IPS-15b (cell line): ENCODE data around the gene RNU1-1.
A peak's percentile ranks its signal among the peaks of the same experiment; 100 is the strongest.
"Not testable (repeated sequence)": the region's sequence is repeated elsewhere in the genome, so short reads cannot be mapped to it uniquely, and the experiment has no call there.

ENCODE experiments used
- H3K27me3 ChIP-seq: one replicate; pipeline ENCODE4 v1.6.1; 2013; ENCODE audit warnings: low read length; ENCODE audit not compliant: control insufficient read depth, insufficient read depth
- H3K36me3 ChIP-seq: one replicate; pipeline ENCODE4 v1.6.1; 2013; ENCODE audit warnings: low read length; ENCODE audit not compliant: control insufficient read depth, insufficient read depth
- H3K4me1 ChIP-seq: one replicate; pipeline ENCODE4 v1.6.1; 2013; ENCODE audit warnings: mild to moderate bottlenecking, low read length; ENCODE audit not compliant: control insufficient read depth, insufficient read depth
- H3K4me3 ChIP-seq: one replicate; pipeline ENCODE4 v1.5.1; 2013; ENCODE audit warnings: low read depth, low read length
- H3K9ac ChIP-seq: one replicate; pipeline ENCODE4 v1.6.1; 2013; ENCODE audit warnings: low read depth, mild to moderate bottlenecking, low read length
- H3K9me3 ChIP-seq: one replicate; pipeline ENCODE4 v1.6.1; 2013; ENCODE audit warnings: mild to moderate bottlenecking, low read length; ENCODE audit not compliant: control insufficient read depth, insufficient read depth

The RNU1-1 gene

DNA sequence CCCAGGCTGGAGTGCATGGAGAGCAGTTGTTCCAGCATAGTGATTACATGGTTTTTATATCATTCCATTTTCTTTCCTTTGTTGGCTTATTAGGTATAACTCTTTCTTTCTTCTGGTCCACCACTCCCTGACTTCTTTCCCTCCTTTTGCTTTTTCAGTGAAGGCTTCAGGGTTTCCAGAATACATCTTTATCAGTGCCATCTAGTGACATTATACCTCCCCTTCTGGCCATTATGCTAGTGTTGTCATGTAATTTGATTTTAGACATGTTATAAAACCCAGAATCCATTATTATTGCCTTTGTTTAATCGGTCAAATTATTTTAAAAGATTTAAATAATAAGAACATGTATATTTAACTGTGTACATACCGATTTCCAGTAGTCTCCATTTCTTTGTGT, 10.6 kb downstream of the RNU1-1 start:
- no peaks in the 10 kb centered on the region for H3K9me3 ChIP-seq
- no peak overlapping the region for H3K4me3 ChIP-seq
- no peaks in the 10 kb centered on the region for H3K4me1 ChIP-seq
- no peak overlapping the region for H3K9ac ChIP-seq
- no peaks in the 10 kb centered on the region for H3K27me3 ChIP-seq
- no peaks in the 10 kb centered on the region for H3K36me3 ChIP-seq

DNA sequence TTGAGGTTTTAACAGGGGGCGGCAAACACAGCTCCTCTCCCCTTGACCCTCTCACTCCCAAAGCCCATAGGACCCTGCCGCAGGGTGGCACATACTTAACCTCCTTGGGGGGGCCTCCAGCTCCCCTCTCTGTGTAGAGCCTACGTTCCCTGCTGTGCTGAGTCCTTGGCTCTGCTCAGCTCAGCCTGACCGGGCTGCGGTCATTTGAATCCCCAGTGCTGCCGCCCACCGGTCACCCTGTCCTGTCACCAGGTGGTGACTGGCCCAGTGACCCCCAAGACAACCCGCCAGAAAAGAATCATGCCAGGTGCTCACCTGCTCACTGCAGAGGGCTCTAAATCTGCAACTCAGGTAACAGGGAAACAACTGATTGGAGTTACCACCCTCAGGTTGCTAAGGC, 12.6 kb downstream of the RNU1-1 start:
- not testable (repeated sequence) for H3K9me3 ChIP-seq, H3K4me3 ChIP-seq, H3K9ac ChIP-seq, H3K36me3 ChIP-seq, H3K4me1 ChIP-seq, H3K27me3 ChIP-seq

DNA sequence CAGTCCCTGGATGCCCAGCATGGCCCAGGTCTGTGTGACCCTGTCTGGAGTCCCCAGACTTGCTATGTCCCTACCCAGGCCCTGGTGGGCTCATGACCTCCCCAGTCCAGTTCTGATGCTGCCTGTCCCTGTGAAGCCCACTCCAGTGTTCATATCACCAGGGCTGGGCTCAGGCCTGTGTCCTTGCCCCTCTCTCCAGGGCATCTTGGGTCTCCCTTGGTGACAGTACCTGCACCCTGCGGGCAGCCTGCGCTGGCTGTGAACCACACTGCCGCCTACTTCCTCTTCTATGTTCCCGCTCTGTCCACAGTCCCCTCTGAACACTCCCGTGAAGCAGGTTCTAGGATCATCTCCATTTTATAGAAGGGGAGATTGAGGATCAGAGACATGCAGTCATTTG, 13.1 kb downstream of the RNU1-1 start:
- H3K27me3 ChIP-seq, H3K4me1 ChIP-seq, H3K4me3 ChIP-seq, H3K9ac ChIP-seq, H3K9me3 ChIP-seq, H3K36me3 ChIP-seq: not testable (repeated sequence)

GRCh38 chr1:16500466-16500865, 13.6 kb downstream of the RNU1-1 start:
- not testable (repeated sequence) for H3K4me3 ChIP-seq, H3K36me3 ChIP-seq, H3K4me1 ChIP-seq, H3K27me3 ChIP-seq, H3K9ac ChIP-seq, H3K9me3 ChIP-seq

- H3K36me3 ChIP-seq = no peaks in the 10 kb centered on the region
- no peak overlapping the region for H3K9ac ChIP-seq
- no peaks in the 10 kb centered on the region for H3K4me1 ChIP-seq
- H3K9me3 ChIP-seq = no peaks in the 10 kb centered on the region
- no peaks in the 10 kb centered on the region for H3K27me3 ChIP-seq
- H3K4me3 ChIP-seq = peak overlapping the region; percentile 85
Measured at GRCh38 chr1:16498573-16499413, 15.3 kb downstream of the RNU1-1 start.

DNA sequence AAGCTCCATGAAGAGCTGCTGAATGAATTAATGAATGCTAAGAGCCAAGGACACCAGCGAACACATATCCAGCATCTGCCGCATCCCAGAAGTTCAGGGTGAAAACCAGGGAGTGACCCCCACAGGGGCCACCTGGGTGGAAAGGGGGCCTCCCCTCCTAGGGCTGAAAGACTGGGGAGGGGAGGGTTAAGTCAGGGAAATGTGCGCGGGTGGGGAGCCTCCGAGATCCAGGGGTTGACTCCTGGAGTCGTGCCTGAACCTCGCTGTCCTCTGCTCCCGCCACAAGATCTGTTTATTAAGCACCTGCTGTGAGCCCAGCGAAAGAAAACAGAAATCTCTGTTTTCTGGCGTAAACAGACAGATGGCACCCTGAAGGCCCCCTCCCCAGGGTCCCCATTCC, 16.0 kb downstream of the RNU1-1 start:
- H3K4me3 ChIP-seq = peak overlapping the region; percentile 60
- H3K4me1 ChIP-seq, H3K27me3 ChIP-seq, H3K9me3 ChIP-seq, H3K36me3 ChIP-seq, H3K9ac ChIP-seq: not testable (repeated sequence)

- not testable (repeated sequence) for H3K36me3 ChIP-seq
Measured at GRCh38 chr1:16497474-16497904, 16.6 kb downstream of the RNU1-1 start.

GRCh38 chr1:16493731-16494130, 20.4 kb downstream of the RNU1-1 start:
- not testable (repeated sequence) for H3K4me3 ChIP-seq, H3K4me1 ChIP-seq, H3K27me3 ChIP-seq, H3K9ac ChIP-seq, H3K9me3 ChIP-seq, H3K36me3 ChIP-seq

More at GRCh38 chr1:16497474-16497904, 16.6 kb downstream of the RNU1-1 start:
- not testable (repeated sequence) for H3K4me3 ChIP-seq, H3K9ac ChIP-seq, H3K27me3 ChIP-seq, H3K4me1 ChIP-seq, H3K9me3 ChIP-seq

- H3K4me1 ChIP-seq, H3K9ac ChIP-seq, H3K4me3 ChIP-seq, H3K9me3 ChIP-seq, H3K36me3 ChIP-seq, H3K27me3 ChIP-seq: not testable (repeated sequence)
Measured at GRCh38 chr1:16492937-16493336, 21.1 kb downstream of the RNU1-1 start.

- Histone ChIP-seq H3K9ac (no peak overlapping the region), H3K9me3 (no peaks in the 10 kb centered on the region), H3K36me3 (peaks cover 7% of the 10 kb centered on the region), H3K4me3 (peak overlapping the region; percentile 26), H3K27me3 (no peaks in the 10 kb centered on the region), H3K4me1 (peaks cover 5% of the 10 kb centered on the region)
Measured at GRCh38 chr1:16491056-16491675, 22.9 kb downstream of the RNU1-1 start.

- not testable (repeated sequence) for H3K9ac ChIP-seq, H3K4me3 ChIP-seq, H3K27me3 ChIP-seq, H3K4me1 ChIP-seq, H3K9me3 ChIP-seq
- peaks cover 11% of the 10 kb centered on the region for H3K36me3 ChIP-seq
Measured at GRCh38 chr1:16489195-16489880, 24.7 kb downstream of the RNU1-1 start.

GRCh38 chr1:16487011-16487410, 27.1 kb downstream of the RNU1-1 start:
- not testable (repeated sequence) for H3K9ac ChIP-seq, H3K9me3 ChIP-seq, H3K4me3 ChIP-seq, H3K4me1 ChIP-seq, H3K27me3 ChIP-seq
- peaks cover 11% of the 10 kb centered on the region for H3K36me3 ChIP-seq
